GM12801 (cell line): Measurements from ENCODE around the gene WNT5A.

ENCODE experiments used
- CTCF ChIP-seq: IDR thresholded peaks from one replicate; pipeline ENCODE4 v1.5.1; 2011; ENCODE audit warnings: control low read depth; ENCODE audit not compliant: insufficient read length; ENCODE audit errors: extremely low read depth

The WNT5A gene

DNA sequence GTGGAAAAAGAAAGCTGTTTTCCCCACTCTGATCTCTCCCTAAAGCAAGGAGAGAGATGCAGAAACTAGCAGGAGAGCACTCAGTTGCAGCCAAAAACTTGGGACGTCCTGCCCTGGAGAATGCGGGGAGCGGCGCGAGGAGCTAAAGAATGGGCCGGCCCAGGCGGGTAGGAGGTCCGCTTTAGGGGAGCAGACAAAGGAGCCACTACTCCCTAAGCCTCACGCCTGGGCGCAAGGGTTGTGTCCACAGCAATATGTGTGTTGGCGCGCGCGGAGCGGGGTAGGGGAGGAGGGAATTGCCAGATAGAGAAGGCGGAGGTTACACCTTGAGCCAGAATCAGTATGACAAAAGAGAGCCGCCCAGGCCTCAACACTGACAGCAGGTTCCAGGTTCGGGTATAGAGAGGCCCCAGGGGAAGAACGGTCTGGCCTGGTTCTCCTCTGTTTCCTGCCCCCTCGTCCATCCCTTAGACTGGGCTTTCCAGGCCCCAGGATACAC lies 2.9 kb downstream of the WNT5A start:
- no peak for TF ChIP-seq CTCF

DNA sequence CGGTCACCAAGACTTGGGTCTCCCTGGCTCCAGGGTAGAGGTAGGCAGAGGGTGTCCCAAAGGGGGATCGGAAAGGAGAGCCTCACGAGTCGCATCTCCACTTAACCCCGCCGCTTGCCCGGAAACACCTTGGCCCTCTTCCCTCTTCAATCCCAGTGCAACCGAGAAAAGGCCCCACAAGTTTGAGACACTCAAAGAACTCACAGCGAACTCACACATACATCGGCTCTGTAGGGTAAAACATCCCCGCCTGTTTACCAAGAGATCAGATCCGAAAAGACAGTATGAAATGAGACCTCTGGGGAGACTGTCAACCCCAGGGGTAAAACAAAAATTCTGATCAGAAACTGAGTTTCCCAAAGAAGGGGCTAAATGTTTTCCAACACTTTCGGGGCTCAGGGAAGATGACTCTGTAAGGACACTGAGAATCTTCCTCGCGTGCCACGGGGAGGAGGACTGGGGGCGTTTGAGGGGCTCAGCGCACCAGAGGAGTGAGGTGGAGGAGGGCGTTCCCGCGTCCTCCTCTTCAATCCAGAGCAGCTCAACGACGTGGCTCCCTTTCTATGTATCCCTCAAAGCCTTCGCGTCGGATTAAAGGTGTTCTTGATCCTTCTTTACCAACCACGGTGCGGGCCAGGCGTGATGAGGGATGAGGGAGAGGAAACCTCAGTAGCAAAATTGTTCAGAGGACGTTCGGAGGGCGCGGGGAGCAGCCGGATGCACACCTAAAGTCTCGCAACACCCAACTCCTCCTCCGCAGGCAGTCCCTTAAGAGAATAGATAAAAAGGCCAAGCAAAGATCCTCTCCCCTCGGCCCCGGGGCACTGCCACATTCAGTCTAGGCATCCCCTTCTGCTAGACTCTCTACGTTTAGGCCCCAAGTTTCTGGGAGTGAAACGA lies 3.7 kb downstream of the WNT5A start:
- TF ChIP-seq CTCF, result no peak

- TF ChIP-seq CTCF, result no peak
Measured at GRCh38 chr3:55482496-55483195, 4.5 kb downstream of the WNT5A start.

- no peak for TF ChIP-seq CTCF
Measured at GRCh38 chr3:55481744-55482495, 5.2 kb downstream of the WNT5A start.

DNA sequence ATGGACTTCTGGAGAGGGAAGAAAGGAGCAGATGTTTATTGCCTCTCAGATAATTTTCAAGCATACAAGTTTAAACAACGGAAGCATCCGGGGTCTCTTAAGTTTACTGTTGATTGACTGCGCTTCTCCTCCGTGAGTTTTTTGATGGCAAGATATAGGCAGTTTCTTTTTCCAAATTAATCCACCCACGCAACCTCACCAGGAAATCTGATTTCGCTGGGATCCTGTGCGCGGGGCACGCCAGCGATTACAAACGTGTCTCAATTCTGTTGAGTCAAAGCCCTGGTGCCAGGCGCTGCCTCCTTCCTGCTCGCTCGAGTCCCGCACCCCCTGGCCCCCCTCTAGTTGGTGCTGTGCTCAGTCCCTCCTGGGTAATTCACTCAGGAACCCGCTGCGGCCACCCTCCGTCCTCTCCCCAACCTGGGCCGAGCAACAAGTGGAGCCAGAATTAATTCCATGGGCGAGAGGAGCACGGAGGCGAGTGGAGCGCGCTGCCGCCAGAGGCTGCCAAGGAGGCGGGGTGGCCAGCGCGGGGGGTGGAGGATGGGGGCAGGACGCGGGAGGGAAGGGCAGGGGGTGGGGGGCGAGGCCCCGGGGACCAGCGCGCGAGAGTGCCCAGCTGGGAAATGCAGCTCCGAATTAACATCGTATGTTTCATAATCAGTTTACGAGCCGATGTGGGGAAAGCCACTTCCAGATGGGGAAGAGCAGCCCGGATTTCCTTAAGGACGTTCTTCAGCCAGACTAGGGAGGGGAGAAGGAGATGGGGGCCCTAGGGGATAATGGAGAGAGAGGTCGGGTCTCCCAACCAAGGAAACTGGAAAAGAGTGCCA lies 6.0 kb downstream of the WNT5A start:
- TF ChIP-seq CTCF, result no peak

- no peak for TF ChIP-seq CTCF
Measured at GRCh38 chr3:55477306-55478303, 9.5 kb downstream of the WNT5A start.
